MM.1S (cell line): ENCODE measurements around the gene TMEM143.

Source experiments
- EZH2 ChIP-seq: fragments of 300-600 bp; sonication (generic); optimal IDR thresholded peaks from 2 replicates; pipeline ENCODE3; 2017; ENCODE audit warnings: low read depth, mild to moderate bottlenecking, antibody characterized with exemption, low read length, mixed read lengths
- EZH2phosphoT487 ChIP-seq: fragments of 300-600 bp; sonication (generic); IDR thresholded peaks from 2 replicates; pipeline ENCODE4 v1.6.1; 2018; ENCODE audit warnings: antibody characterized with exemption, low read length
- TF ChIP-seq, protein P1 (sequence below): fragments of 300-600 bp; sonication (generic); IDR thresholded peaks from 2 replicates; pipeline ENCODE4 v1.5.1; 2016; ENCODE audit warnings: antibody characterized with exemption, low read length, mixed read lengths

DNA sequence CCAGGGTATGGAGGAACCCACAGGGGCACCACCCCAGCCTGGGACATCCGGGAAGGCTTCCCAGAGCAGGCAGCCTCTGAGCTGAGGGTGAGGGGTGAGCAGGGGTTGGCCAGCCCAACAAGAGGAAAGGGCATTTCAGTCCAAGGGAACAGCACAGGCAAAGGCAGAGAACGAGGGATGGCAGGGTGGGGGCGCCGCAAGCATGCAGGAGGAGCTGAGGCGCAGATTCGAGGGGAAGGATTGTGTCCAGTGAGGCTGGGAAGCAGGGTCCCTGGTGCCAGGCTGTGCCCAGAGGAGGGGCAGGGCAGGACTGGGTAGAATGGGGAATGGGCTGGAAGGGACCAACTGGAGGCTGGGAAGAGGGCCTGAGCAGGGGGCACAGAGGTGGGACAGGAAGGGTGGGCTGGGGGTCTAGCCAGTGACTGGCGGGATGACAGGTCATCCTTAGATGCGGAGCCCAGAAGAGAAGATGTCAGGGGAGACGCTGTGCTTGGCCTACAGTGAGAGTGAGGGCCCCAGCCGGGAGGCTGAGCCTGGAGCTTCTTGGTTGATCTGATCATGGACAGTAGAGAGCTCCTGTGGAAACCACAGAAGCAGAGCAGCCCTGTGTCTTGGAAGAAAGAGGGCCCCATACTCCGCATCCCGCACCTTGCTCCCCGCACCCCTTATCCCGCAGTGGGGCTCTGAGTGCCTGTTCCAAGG, 24.8 kb downstream of the TMEM143 start:
- TF ChIP-seq EZH2 (no peak), EZH2phosphoT487 (no peak)
- TF ChIP-seq, protein P1, sequence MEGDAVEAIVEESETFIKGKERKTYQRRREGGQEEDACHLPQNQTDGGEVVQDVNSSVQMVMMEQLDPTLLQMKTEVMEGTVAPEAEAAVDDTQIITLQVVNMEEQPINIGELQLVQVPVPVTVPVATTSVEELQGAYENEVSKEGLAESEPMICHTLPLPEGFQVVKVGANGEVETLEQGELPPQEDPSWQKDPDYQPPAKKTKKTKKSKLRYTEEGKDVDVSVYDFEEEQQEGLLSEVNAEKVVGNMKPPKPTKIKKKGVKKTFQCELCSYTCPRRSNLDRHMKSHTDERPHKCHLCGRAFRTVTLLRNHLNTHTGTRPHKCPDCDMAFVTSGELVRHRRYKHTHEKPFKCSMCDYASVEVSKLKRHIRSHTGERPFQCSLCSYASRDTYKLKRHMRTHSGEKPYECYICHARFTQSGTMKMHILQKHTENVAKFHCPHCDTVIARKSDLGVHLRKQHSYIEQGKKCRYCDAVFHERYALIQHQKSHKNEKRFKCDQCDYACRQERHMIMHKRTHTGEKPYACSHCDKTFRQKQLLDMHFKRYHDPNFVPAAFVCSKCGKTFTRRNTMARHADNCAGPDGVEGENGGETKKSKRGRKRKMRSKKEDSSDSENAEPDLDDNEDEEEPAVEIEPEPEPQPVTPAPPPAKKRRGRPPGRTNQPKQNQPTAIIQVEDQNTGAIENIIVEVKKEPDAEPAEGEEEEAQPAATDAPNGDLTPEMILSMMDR = no peak
